GM12865 (cell line): ENCODE measurements around the gene AIFM2.

ENCODE experiments used
- DNase-seq: peaks from one replicate; pipeline ENCODE4 v3.0.0; 2010; ENCODE audit warnings: low read depth
- H3K4me3 ChIP-seq: 2 replicates; pipeline ENCODE4 v1.5.1; 2011; ENCODE audit warnings: mild to moderate bottlenecking, low read depth, low read length, control low read depth
- CTCF ChIP-seq: IDR thresholded peaks from 2 replicates; pipeline ENCODE4 v1.5.1; 2011; ENCODE audit warnings: low read length, control low read depth, low read depth, inconsistent platforms; ENCODE audit not compliant: insufficient read depth; ENCODE audit errors: missing control alignments

The AIFM2 gene

GRCh38 chr10:70169649-70170364 is 37.2 kb upstream of the AIFM2 start:
- peak overlapping the region; percentile 99 for H3K4me3 ChIP-seq
- DNase-seq, result no peak
- no peak for TF ChIP-seq CTCF

- H3K4me3 ChIP-seq, result peak overlapping the region; percentile 99
- no peak for DNase-seq
- no peak for TF ChIP-seq CTCF
Observed at GRCh38 chr10:70169011-70169410, 36.4 kb upstream of the AIFM2 start.

GRCh38 chr10:70167246-70167645 is 34.6 kb upstream of the AIFM2 start:
- DNase-seq, result peak; percentile 48
- peak overlapping the region; percentile 7; the same call in 1 of the 2 replicates for H3K4me3 ChIP-seq
- TF ChIP-seq CTCF, result no peak

- H3K4me3 ChIP-seq, result no peak overlapping the region
- DNase-seq, result no peak
- no peak for TF ChIP-seq CTCF
Observed at GRCh38 chr10:70166394-70166793, 33.8 kb upstream of the AIFM2 start.

- TF ChIP-seq CTCF, result no peak
- peak; percentile 12 for DNase-seq
Observed at GRCh38 chr10:70164163-70164562, 31.5 kb upstream of the AIFM2 start.

GRCh38 chr10:70163448-70163847 is 30.8 kb upstream of the AIFM2 start:
- no peak for DNase-seq
- no peak for TF ChIP-seq CTCF
- H3K4me3 ChIP-seq, result peak overlapping the region; percentile 5

More at GRCh38 chr10:70164163-70164562, 31.5 kb upstream of the AIFM2 start:
- H3K4me3 ChIP-seq, result no peak overlapping the region

- no peak for TF ChIP-seq CTCF
Observed at GRCh38 chr10:70162892-70163201, 30.2 kb upstream of the AIFM2 start.

More at GRCh38 chr10:70162892-70163201, 30.2 kb upstream of the AIFM2 start:
- peak; percentile 80 for DNase-seq
- H3K4me3 ChIP-seq, result no peak overlapping the region; the same call in 1 of the 2 replicates
